GM19238 (cell line): Measurements from ENCODE around the gene SCFD2.

Experiments used
- DNase-seq: peaks from one replicate; pipeline ENCODE4 v3.0.0; 2011; ENCODE audit warnings: low spot score; ENCODE audit not compliant: insufficient read length

SCFD2 gene

GRCh38 chr4:52961666-52962412 lies 404.0 kb downstream of the SCFD2 start:
- DNase-seq: no peak

GRCh38 chr4:52959541-52959940 lies 406.3 kb downstream of the SCFD2 start:
- no peak for DNase-seq

- DNase-seq: no peak
Observed at GRCh38 chr4:52957835-52958631, 407.8 kb downstream of the SCFD2 start.

GRCh38 chr4:52957220-52957686 lies 408.6 kb downstream of the SCFD2 start:
- DNase-seq: no peak

- no peak for DNase-seq
Observed at GRCh38 chr4:52956691-52957090, 409.2 kb downstream of the SCFD2 start.

GRCh38 chr4:52954560-52955170 lies 411.2 kb downstream of the SCFD2 start:
- no peak for DNase-seq

GRCh38 chr4:52952540-52952939 lies 413.3 kb downstream of the SCFD2 start:
- DNase-seq: no peak

- no peak for DNase-seq
Observed at GRCh38 chr4:52951016-52951415, 414.8 kb downstream of the SCFD2 start.

GRCh38 chr4:52950226-52950625 lies 415.6 kb downstream of the SCFD2 start:
- DNase-seq: no peak

- DNase-seq: no peak
Observed at GRCh38 chr4:52949336-52949735, 416.5 kb downstream of the SCFD2 start.

GRCh38 chr4:52948057-52948423 lies 417.8 kb downstream of the SCFD2 start:
- no peak for DNase-seq

GRCh38 chr4:52947401-52948056 lies 418.3 kb downstream of the SCFD2 start:
- no peak for DNase-seq

GRCh38 chr4:52946855-52947254 lies 419.0 kb downstream of the SCFD2 start:
- DNase-seq: no peak

- DNase-seq: no peak
Observed at GRCh38 chr4:52945982-52946381, 419.9 kb downstream of the SCFD2 start.

GRCh38 chr4:52945326-52945898 lies 420.4 kb downstream of the SCFD2 start:
- no peak for DNase-seq

- no peak for DNase-seq
Observed at GRCh38 chr4:52943677-52944076, 422.2 kb downstream of the SCFD2 start.

GRCh38 chr4:52942936-52943335 lies 422.9 kb downstream of the SCFD2 start:
- DNase-seq: no peak

GRCh38 chr4:52941450-52941849 lies 424.4 kb downstream of the SCFD2 start:
- DNase-seq: no peak

GRCh38 chr4:52939739-52940138 lies 426.1 kb downstream of the SCFD2 start:
- DNase-seq: no peak

- DNase-seq: no peak
Observed at GRCh38 chr4:52939325-52939724, 426.5 kb downstream of the SCFD2 start.

- DNase-seq: no peak
Observed at GRCh38 chr4:52937829-52938228, 428.0 kb downstream of the SCFD2 start.
